Spleen (tissue), 11 donors: ENCODE data around the gene HINT2. TPM values are rescaled to one million over a fixed set of nuclear protein-coding genes. Genes with fewer than 3 reads are reported as not detected.

Experiments
- DNase-seq: peaks from one replicate; pipeline ENCODE4 v3.0.0-alpha.2; 2020
- H3K27ac ChIP-seq, 8 donors: fragments of 200-600 bp; sonication (generic) in 7 of 8; 1 replicate in 4 of 8; 2 replicates in 4 of 8; pipeline versions ENCODE4 v1.5.0 to v1.8.0; 2016 to 2021; ENCODE audit warnings: inconsistent platforms in 4 of 8, mild to moderate bottlenecking in 4 of 8, moderate library complexity in 1 of 8
- H3K27me3 ChIP-seq, 7 donors: fragments of 200-600 bp; sonication (generic) in 6 of 7; replicated peaks in 1 of 7; 1 replicate in 4 of 7; 2 replicates in 3 of 7; pipeline versions ENCODE4 v1.5.0 to v1.8.0; 2016 to 2021; ENCODE audit warnings: inconsistent platforms in 3 of 7, mild to moderate bottlenecking in 1 of 7
- H3K36me3 ChIP-seq, 6 donors: fragments of 200-600 bp; sonication (generic) in 5 of 6; 1 replicate in 4 of 6; 2 replicates in 2 of 6; pipeline versions ENCODE4 v1.5.0 to v1.8.0; 2016 to 2021; ENCODE audit warnings: inconsistent platforms in 2 of 6
- H3K4me1 ChIP-seq, 6 donors: fragments of 200-600 bp; sonication (generic) in 5 of 6; 1 replicate in 3 of 6; 2 replicates in 3 of 6; pipeline versions ENCODE4 v1.5.0 to v1.8.0; 2016 to 2021; ENCODE audit warnings: inconsistent platforms in 3 of 6
- H3K4me3 ChIP-seq, 8 donors: fragments of 200-600 bp; sonication (generic) in 7 of 8; 1 replicate in 4 of 8; 2 replicates in 4 of 8; pipeline versions ENCODE4 v1.5.0 to v1.8.0; 2016 to 2021; ENCODE audit warnings: inconsistent platforms in 4 of 8, mild to moderate bottlenecking in 4 of 8, moderate library complexity in 2 of 8
- H3K9me3 ChIP-seq, 8 donors: fragments of 200-600 bp; sonication (generic) in 7 of 8; 1 replicate in 4 of 8; 2 replicates in 4 of 8; pipeline versions ENCODE4 v1.5.0 to v1.8.0; 2016 to 2021; ENCODE audit warnings: inconsistent platforms in 4 of 8
- POLR2A ChIP-seq, 3 donors: fragments of 450-650 bp; IDR thresholded peaks; one replicate each; pipeline ENCODE4 v1.5.1; 2017; ENCODE audit warnings: antibody characterized with exemption in 3 of 3, mild to moderate bottlenecking in 1 of 3
- POLR2AphosphoS5 ChIP-seq, 3 donors: sonication (generic); formaldehyde crosslinking; IDR thresholded peaks; one replicate each; pipeline ENCODE4 v1.5.1; 2017; ENCODE audit warnings: antibody characterized with exemption in 3 of 3
- WGBS, 5 donors: extraction: QIAGEN DNeasy Blood & Tissue Kit in 3 of 5; methylation state at CpG; one replicate each; pipeline versions ENCODE4 v1.1.5 to v1.1.7; 2013 to 2018; 5-methylcytosine and 5-hydroxymethylcytosine counted together
- intact Hi-C: fragments of 100-400 bp; cut with DNase I; formaldehyde crosslinking; loops from one replicate; pipeline ENCODE4 v1.15.0; 2023; ENCODE audit warnings: low total_unique reads
- polyA plus RNA-seq, 3 donors: library from polyadenylated mRNA; stranded (reverse); fragments of 200-250 nt; gene quantifications; one replicate each; pipeline ENCODE4 v1.2.1, GENCODE V29; 2013
- total RNA-seq, 7 donors: library from RNA; depleted of rRNA in 3 of 7; stranded (reverse); fragments of >200 nt in 3 of 7; fragmentation: NEBNext Ultra II Directional in 4 of 7; extraction: Animal tissue kit (Norgen Biotek cat#: 25700) in 4 of 7; gene quantifications; one replicate each; pipeline versions ENCODE4 v1.1.0 to v1.2.1, GENCODE V29; 2016 to 2021
- TF ChIP-seq, protein P1 (sequence below), 11 experiments: fragments of 200-600 bp in 7 of 11; fragments of 450-650 bp in 4 of 11; sonication (generic) in 4 of 11; IDR thresholded peaks in 8 of 11; conservative IDR thresholded peaks in 3 of 11; 1 replicate in 7 of 11; 2 replicates in 4 of 11; pipeline versions ENCODE4 v1.4.0 to v1.8.0; 2016 to 2021; ENCODE audit warnings: antibody characterized with exemption in 11 of 11, inconsistent platforms in 4 of 11, mild to moderate bottlenecking in 1 of 11
- donor health status: healthy with polysubstance abuse.
- donor health status: DM: no; HTN: no; CAD: no; lungs with moderate emphysema.
- donor health status: DM: no; HTN: no; CAD: no.
- donor health status: Bipolar disorder and iron deficiency.
- donor health status: healthy.
- donor health status: DM: no; HTN: no; CAD: no.
- donor health status: DM: yes; HTN: yes; CAD: no.

Gene HINT2
- total and polyA plus RNA-seq, 10 donors: 20.1 to 73.6 (median 25.1) TPM

DNA sequence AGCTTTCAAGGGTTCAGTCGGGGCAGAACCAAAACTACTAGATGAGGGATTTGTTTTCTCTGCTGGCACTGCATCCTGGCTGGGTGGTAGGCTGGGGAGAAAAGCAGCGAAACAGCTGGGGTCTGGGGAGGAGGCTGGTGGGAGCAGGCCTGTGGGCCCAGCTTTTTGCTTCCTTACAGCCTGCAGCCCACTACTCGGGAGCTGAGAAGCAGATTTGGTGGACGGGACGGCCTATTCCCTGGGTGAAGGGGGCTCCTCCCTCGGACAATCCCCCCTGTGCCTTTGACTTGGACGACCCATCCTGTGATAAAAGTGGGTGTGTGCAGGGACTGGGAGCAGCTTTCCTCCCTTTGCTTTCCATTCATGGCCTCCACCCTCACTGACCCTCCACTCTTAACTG, 14.3 kb downstream of the HINT2 start:
- Histone ChIP-seq H3K9me3 (no peaks in the 10 kb centered on the region), H3K4me3 (no peak overlapping the region), H3K36me3 (peaks cover 0 to 37% (median 13%) of the 10 kb centered on the region in 6 donors), H3K27me3 (no peaks in the 10 kb centered on the region), H3K27ac (no peak overlapping the region), H3K4me1 (no peaks in the 10 kb centered on the region)
- WGBS, 5 donors: 84 to 95% (median 90%) methylated on average over 7 of the region's 7 CpGs
- intact Hi-C loops: loop anchor here (10.0 kb wide), 2 partner anchors 56 to 224 kb away; partner anchors contain the start of genes GBA2 and RGP1
- TF ChIP-seq POLR2AphosphoS5 (IDR thresholded peaks at IDR 0.05) (no peak), POLR2A (IDR thresholded peaks at IDR 0.05) (no peak)
- TF ChIP-seq, protein P1, sequence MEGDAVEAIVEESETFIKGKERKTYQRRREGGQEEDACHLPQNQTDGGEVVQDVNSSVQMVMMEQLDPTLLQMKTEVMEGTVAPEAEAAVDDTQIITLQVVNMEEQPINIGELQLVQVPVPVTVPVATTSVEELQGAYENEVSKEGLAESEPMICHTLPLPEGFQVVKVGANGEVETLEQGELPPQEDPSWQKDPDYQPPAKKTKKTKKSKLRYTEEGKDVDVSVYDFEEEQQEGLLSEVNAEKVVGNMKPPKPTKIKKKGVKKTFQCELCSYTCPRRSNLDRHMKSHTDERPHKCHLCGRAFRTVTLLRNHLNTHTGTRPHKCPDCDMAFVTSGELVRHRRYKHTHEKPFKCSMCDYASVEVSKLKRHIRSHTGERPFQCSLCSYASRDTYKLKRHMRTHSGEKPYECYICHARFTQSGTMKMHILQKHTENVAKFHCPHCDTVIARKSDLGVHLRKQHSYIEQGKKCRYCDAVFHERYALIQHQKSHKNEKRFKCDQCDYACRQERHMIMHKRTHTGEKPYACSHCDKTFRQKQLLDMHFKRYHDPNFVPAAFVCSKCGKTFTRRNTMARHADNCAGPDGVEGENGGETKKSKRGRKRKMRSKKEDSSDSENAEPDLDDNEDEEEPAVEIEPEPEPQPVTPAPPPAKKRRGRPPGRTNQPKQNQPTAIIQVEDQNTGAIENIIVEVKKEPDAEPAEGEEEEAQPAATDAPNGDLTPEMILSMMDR (IDR thresholded peaks at IDR 0.05 in 8 of 11, conservative IDR thresholded peaks at IDR 0.05 in 3 of 11): no peak
- no peak for DNase-seq

DNA sequence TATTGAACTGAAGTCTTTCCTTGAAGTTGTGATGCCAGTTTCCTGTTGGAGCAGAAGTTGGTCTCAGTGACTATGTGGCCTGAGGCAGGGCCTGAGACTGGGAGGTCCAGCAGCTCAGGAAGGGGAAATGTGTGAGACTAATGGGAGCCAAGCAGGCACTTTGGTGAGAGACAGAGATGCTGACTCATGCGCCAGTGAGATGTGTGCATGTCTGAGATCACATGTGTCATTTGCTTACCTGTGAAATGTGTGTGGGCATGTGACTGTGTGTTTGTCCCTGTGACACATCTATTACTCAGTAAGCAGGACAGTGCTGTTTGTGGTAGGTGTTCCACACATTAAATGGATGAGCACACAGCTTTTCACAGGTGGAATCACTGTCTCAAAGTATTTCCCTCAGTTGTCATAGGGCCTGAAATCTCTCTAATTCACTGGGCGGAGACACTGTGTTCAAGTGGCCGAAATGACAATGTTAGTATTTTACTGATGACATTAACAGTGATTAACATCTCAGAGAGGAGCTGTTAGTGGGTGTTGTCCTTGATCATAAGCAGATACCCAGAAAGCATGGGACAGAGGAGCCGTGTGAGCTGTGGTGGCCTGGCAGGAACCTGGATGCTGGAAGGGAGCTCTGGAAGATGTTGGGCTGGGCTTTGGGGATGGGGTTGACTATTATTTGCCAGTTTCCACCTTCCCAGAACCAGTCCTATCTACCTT, 16.0 kb downstream of the HINT2 start:
- Histone ChIP-seq H3K4me3 (no peak overlapping the region), H3K9me3 (no peaks in the 10 kb centered on the region), H3K36me3 (peaks cover 0 to 38% (median 13%) of the 10 kb centered on the region in 6 donors), H3K27ac (no peak overlapping the region), H3K4me1 (no peaks in the 10 kb centered on the region), H3K27me3 (no peaks in the 10 kb centered on the region)
- DNase-seq: no peak
- WGBS, 5 donors: 82 to 94% (median 89%) methylated on average over 4 of the region's 4 CpGs
- no peak for TF ChIP-seq POLR2AphosphoS5 (IDR thresholded peaks at IDR 0.05)
- TF ChIP-seq, protein P1 (IDR thresholded peaks at IDR 0.05 in 8 of 11, conservative IDR thresholded peaks at IDR 0.05 in 3 of 11): no peak
- TF ChIP-seq POLR2A (IDR thresholded peaks at IDR 0.05): no peak
- intact Hi-C loops: no loop called here

DNA sequence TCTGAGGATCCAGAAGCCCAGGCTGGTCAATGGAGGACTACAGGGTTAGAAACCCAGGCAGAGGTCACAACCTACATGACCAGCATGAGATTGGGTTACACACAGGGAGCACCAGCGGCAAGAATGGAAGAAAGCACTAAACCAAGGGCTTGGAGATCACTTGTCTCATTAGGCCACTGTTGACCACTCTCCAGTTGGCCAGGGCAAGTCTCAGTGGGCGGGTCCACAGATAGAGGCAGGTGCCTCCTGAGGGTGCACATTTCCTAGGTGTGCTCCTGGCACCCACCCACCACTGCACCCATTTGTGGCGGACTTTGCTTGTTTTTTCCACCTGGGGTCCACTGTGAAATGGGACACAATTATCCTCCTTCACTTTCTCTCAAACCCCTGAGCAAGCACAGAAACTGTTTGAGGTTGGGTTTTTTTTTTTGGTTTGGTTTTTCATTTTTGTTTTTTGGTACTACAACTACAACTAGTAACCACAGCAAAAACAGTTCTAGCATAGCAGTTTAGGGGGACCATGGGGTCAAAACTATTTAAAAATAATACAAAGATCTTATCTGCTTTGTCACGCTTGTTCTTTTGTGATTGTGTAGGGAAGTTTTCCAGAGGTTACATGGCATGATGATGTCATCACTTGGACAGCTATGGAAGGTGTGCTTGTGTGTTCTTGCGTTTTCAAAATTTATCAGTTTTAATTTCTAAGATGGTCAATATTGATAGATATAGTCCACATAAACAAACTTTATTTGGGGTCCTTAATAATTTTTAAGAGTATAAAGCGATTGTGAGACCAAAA, 17.3 kb downstream of the HINT2 start:
- DNase-seq: no peak
- WGBS, 5 donors: 93 to 94% (median 93%) methylated on average over 6 of the region's 6 CpGs
- no peak overlapping the region for H3K4me3 ChIP-seq
- peaks cover 0 to 42% (median 9%) of the 10 kb centered on the region in 6 donors for H3K36me3 ChIP-seq
- H3K27ac ChIP-seq: no peak overlapping the region
- H3K9me3 ChIP-seq: no peaks in the 10 kb centered on the region
- intact Hi-C loops: no loop called here
- no peaks in the 10 kb centered on the region for H3K27me3 ChIP-seq
- no peak for TF ChIP-seq POLR2AphosphoS5 (IDR thresholded peaks at IDR 0.05)
- no peak for TF ChIP-seq POLR2A (IDR thresholded peaks at IDR 0.05)
- TF ChIP-seq, protein P1 (IDR thresholded peaks at IDR 0.05 in 8 of 11, conservative IDR thresholded peaks at IDR 0.05 in 3 of 11): no peak
- H3K4me1 ChIP-seq: peaks cover 0 to 6% (median under 1%) of the 10 kb centered on the region in 6 donors

DNA sequence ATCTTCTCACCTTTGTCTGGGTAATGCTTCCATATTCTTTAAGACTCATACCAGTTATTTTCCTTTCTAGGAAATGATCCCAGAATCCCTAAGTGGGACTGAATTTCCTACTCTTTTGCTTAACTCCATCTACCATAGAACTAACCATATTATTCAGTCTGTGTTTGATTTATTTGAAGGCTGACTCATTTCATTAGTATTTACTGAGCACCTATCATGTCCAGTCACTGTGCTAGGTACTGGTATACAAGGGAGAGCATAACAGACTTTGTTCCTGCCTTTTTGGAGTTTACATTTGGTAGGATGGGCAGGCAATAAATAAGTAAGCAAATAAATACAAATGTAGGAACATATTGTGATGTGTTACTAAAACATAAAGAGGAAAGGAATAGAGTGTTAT, 19.1 kb downstream of the HINT2 start:
- intact Hi-C loops: no loop called here
- Histone ChIP-seq H3K36me3 (peaks cover 0 to 30% (median 2%) of the 10 kb centered on the region in 6 donors), H3K4me1 (peaks cover 3 to 15% (median 8%) of the 10 kb centered on the region in 6 donors), H3K9me3 (no peaks in the 10 kb centered on the region), H3K27me3 (peaks cover 0 to 9% (median 0%) of the 10 kb centered on the region in 7 donors), H3K27ac (no peak overlapping the region), H3K4me3 (no peak overlapping the region)
- TF ChIP-seq POLR2AphosphoS5 (IDR thresholded peaks at IDR 0.05) (no peak), POLR2A (IDR thresholded peaks at IDR 0.05) (no peak)
- TF ChIP-seq, protein P1 (IDR thresholded peaks at IDR 0.05 in 8 of 11, conservative IDR thresholded peaks at IDR 0.05 in 3 of 11): no peak
- no peak for DNase-seq
